HCT116 (cell line): ENCODE measurements around the gene PRELP. TPM values are rescaled to one million over a fixed set of nuclear protein-coding genes. Genes with fewer than 3 reads are reported as not detected.

Source experiments
- ATAC-seq: fragments of 200-7000 bp; cut with Tn5 transposase; 2 replicates; pipeline ENCODE4 v1.9.1; 2020; ENCODE audit warnings: mild to moderate bottlenecking, moderate library complexity
- BruUV-seq: library from RNA; stranded (reverse); fragments of 400-500 nt; replicated peaks from 2 replicates; lab custom pipeline; 2021; lab: Mats Ljungman, UMichigan
- CTCF ChIA-PET: fragments of 300-600 bp; sonication (Branson Sonifier 250); formaldehyde crosslinking; loops from one replicate; lab custom pipeline; 2021; ENCODE audit warnings: antibody characterized with exemption; lab: Charles Lee
- POLR2A ChIA-PET: fragments of 300-600, 350-600 bp; sonication (Branson Sonifier 250); formaldehyde crosslinking; loops from one replicate; lab custom pipeline; 2021; ENCODE audit warnings: antibody characterized with exemption; lab: Charles Lee
- RAD21 ChIA-PET, 2 experiments: fragments of 300-600 bp; sonication (Branson Sonifier 250); formaldehyde crosslinking; loops; one replicate each; lab custom pipeline; 2023; ENCODE audit warnings: low total read pairs in 2 of 2; ENCODE audit not compliant: uncharacterized antibody in 2 of 2, unreplicated experiment in 2 of 2, low non-redundant PET in 1 of 2; lab: Charles Lee
- DNase-seq: peaks from one replicate; pipeline ENCODE4 v3.0.0-alpha.2; 2010; ENCODE audit warnings: low read depth, low spot score
- H2AFZ ChIP-seq: fragments of 200-600 bp; shearing (Covaris generic), sonication (generic); 2 replicates; pipeline ENCODE4 v1.6.1; 2017; ENCODE audit warnings: low read depth, mixed run types, mixed read lengths, antibody characterized with exemption, low read length; ENCODE audit not compliant: poor library complexity, severe bottlenecking
- H3K27ac ChIP-seq: 2 replicates; pipeline ENCODE4 v1.5.1; 2012; ENCODE audit warnings: low read depth, low read length
- H3K27me3 ChIP-seq: fragments of 200-600 bp; sonication (generic); 2 replicates; pipeline ENCODE4 v1.6.1; 2016; ENCODE audit warnings: mixed run types, low read length, mixed read lengths; ENCODE audit not compliant: insufficient read depth
- H3K36me3 ChIP-seq, 2 experiments: fragments of 200-500 bp in 1 of 2; fragments of 200-600 bp in 1 of 2; sonication (Bioruptor generic) in 1 of 2; sonication (generic) in 1 of 2; 2 replicates each; pipeline versions ENCODE4 v1.5.1 to v1.6.1; 2014 to 2016; ENCODE audit warnings: low read length in 2 of 2, inconsistent platforms in 1 of 2, mixed read lengths in 1 of 2, mixed run types in 1 of 2; ENCODE audit not compliant: insufficient read depth in 2 of 2, control insufficient read depth in 1 of 2
- H3K4me1 ChIP-seq, 2 experiments: fragments of 200-600 bp in 1 of 2; sonication (generic) in 1 of 2; 2 replicates each; pipeline versions ENCODE4 v1.5.1 to v1.6.1; 2012 to 2017; ENCODE audit warnings: low read length in 2 of 2, inconsistent platforms in 1 of 2, mild to moderate bottlenecking in 1 of 2, mixed read lengths in 1 of 2, mixed run types in 1 of 2, moderate library complexity in 1 of 2; ENCODE audit not compliant: insufficient read depth in 2 of 2, control insufficient read depth in 1 of 2
- H3K4me2 ChIP-seq: fragments of 200-600 bp; sonication (generic); 2 replicates; pipeline ENCODE4 v1.6.1; 2017; ENCODE audit warnings: mixed run types, low read length, mixed read lengths
- H3K4me3 ChIP-seq, 2 experiments: fragments of 200-600 bp in 1 of 2; sonication (generic) in 1 of 2; replicated peaks in 1 of 2; 2 replicates each; pipeline ENCODE4 v1.5.1; 2011 to 2016; ENCODE audit warnings: low read length in 2 of 2, control low read depth in 1 of 2, low read depth in 1 of 2, mild to moderate bottlenecking in 1 of 2, mixed read lengths in 1 of 2, mixed run types in 1 of 2
- H3K79me2 ChIP-seq: fragments of 200-600 bp; sonication (generic); 2 replicates; pipeline ENCODE4 v1.6.1; 2017; ENCODE audit warnings: mild to moderate bottlenecking, mixed run types, low read length, moderate library complexity, mixed read lengths; ENCODE audit not compliant: insufficient read depth
- H3K9ac ChIP-seq: fragments of 200-600 bp; sonication (generic); 2 replicates; pipeline ENCODE4 v1.6.1; 2016; ENCODE audit warnings: low read length, mixed read lengths
- H3K9me2 ChIP-seq: fragments of 200-600 bp; sonication (generic), shearing (Covaris generic); 2 replicates; pipeline ENCODE4 v1.6.1; 2017; ENCODE audit warnings: mixed run types, mild to moderate bottlenecking, moderate library complexity; ENCODE audit not compliant: insufficient read depth
- H3K9me3 ChIP-seq, 2 experiments: fragments of 200-500 bp in 1 of 2; fragments of 200-600 bp in 1 of 2; sonication (Bioruptor generic) in 1 of 2; sonication (generic) in 1 of 2; 2 replicates each; pipeline ENCODE4 v1.6.1; 2014 to 2017; ENCODE audit warnings: low read length in 2 of 2, mixed read lengths in 2 of 2, inconsistent platforms in 1 of 2, low read depth in 1 of 2, mild to moderate bottlenecking in 1 of 2, mixed run types in 1 of 2, moderate library complexity in 1 of 2; ENCODE audit not compliant: control insufficient read depth in 1 of 2, insufficient read depth in 1 of 2
- H4K20me1 ChIP-seq: fragments of 200-600 bp; sonication (generic), shearing (Covaris generic); 2 replicates; pipeline ENCODE4 v1.6.1; 2017; ENCODE audit warnings: mixed run types, mild to moderate bottlenecking, moderate library complexity; ENCODE audit not compliant: insufficient read depth
- CBX3 ChIP-seq: IDR thresholded peaks from 2 replicates; pipeline ENCODE4 v1.6.1; 2012; ENCODE audit warnings: low read depth
- EGR1 ChIP-seq: IDR thresholded peaks from 2 replicates; pipeline ENCODE4 v1.6.1; 2012; ENCODE audit warnings: low read depth
- ELF1 ChIP-seq: IDR thresholded peaks from 2 replicates; pipeline ENCODE4 v1.6.1; 2012; ENCODE audit warnings: low read depth, borderline replicate concordance
- EZH2 ChIP-seq: fragments of 200-600 bp; sonication (generic); IDR thresholded peaks from 2 replicates; pipeline ENCODE4 v1.6.1; 2017; ENCODE audit warnings: antibody characterized with exemption, mixed run types
- EZH2phosphoT487 ChIP-seq: fragments of 200-600 bp; IDR thresholded peaks from 2 replicates; pipeline ENCODE4 v1.6.1; 2018; ENCODE audit warnings: antibody characterized with exemption, borderline replicate concordance
- FOSL1 ChIP-seq: IDR thresholded peaks from 2 replicates; pipeline ENCODE4 v1.6.1; 2012; ENCODE audit warnings: low read depth
- JUND ChIP-seq: IDR thresholded peaks from 2 replicates; pipeline ENCODE4 v1.6.1; 2012
- POLR2A ChIP-seq: IDR thresholded peaks from 2 replicates; pipeline ENCODE4 v1.7.0; 2011; ENCODE audit warnings: borderline replicate concordance; ENCODE audit not compliant: insufficient read depth, insufficient read length; ENCODE audit errors: extremely low read depth
- RAD21 ChIP-seq: IDR thresholded peaks from 2 replicates; pipeline ENCODE4 v1.6.1; 2012; ENCODE audit warnings: low read depth, mild to moderate bottlenecking
- YY1 ChIP-seq: IDR thresholded peaks from 2 replicates; pipeline ENCODE4 v1.6.1; 2011; ENCODE audit warnings: low read length, low read depth, moderate library complexity, mild to moderate bottlenecking; ENCODE audit not compliant: insufficient replicate concordance; ENCODE audit errors: extremely low read depth
- ZFX ChIP-seq: fragments of 450-650 bp; IDR thresholded peaks from 2 replicates; pipeline ENCODE4 v1.6.1; 2017
- intact Hi-C: fragments of 100-400 bp; cut with micrococcal nuclease; formaldehyde crosslinking; loops from 2 replicates; pipeline ENCODE4 v1.10.0; 2022
- total RNA-seq: library from RNA; stranded (reverse); gene quantifications from one replicate; pipeline ENCODE4 v1.2.1, GENCODE V29; 2021; ENCODE audit not compliant: unreplicated experiment
- TF ChIP-seq, protein P1 (sequence below), 3 experiments: fragments of 200-600 bp in 1 of 3; sonication (generic) in 1 of 3; IDR thresholded peaks in 2 of 3; conservative IDR thresholded peaks in 1 of 3; 2 replicates each; pipeline ENCODE4 v1.5.1; 2012 to 2017; ENCODE audit warnings: low read depth in 2 of 3, low read length in 2 of 3, antibody characterized with exemption in 1 of 3, borderline replicate concordance in 1 of 3, control low read depth in 1 of 3, mild to moderate bottlenecking in 1 of 3, mixed read lengths in 1 of 3, mixed run types in 1 of 3, moderate library complexity in 1 of 3; ENCODE audit not compliant: insufficient read depth in 1 of 3

PRELP gene
- total RNA-seq, 1 experiment from 2014 or later, result 0.10 TPM

GRCh38 chr1:203524824-203525223 is 49.2 kb downstream of the PRELP start:
- H3K36me3 ChIP-seq, result no peaks in the 10 kb centered on the region
- H3K27ac ChIP-seq, result no peak overlapping the region
- no peak for DNase-seq
- no peaks in the 10 kb centered on the region for H3K27me3 ChIP-seq
- H3K9me3 ChIP-seq, result no peaks in the 10 kb centered on the region
- H3K9ac ChIP-seq, result no peak overlapping the region
- H2AFZ ChIP-seq, result no peak overlapping the region
- BruUV-seq, result no TSS peak
- ChIA-PET RAD21 (no interaction called here), POLR2A (no interaction called here), CTCF (interaction anchor here (0.8 kb wide), 1 partner anchor 37 kb away, joined by 3 read pairs; no protein-coding TSS in a partner anchor)
- no peaks in the 10 kb centered on the region for H4K20me1 ChIP-seq
- H3K79me2 ChIP-seq, result no peaks in the 10 kb centered on the region
- ATAC-seq, result no peak
- peaks cover 0 to 4% of the 10 kb centered on the region in 2 experiments; a peak in 1 of 4 replicates for H3K4me1 ChIP-seq
- H3K9me2 ChIP-seq, result no peaks in the 10 kb centered on the region
- TF ChIP-seq ZFX (no peak), POLR2A (no peak), ELF1 (no peak), JUND (no peak), YY1 (no peak), EGR1 (no peak), FOSL1 (no peak), EZH2phosphoT487 (no peak), EZH2 (no peak), CBX3 (no peak), RAD21 (no peak)
- TF ChIP-seq, protein P1, sequence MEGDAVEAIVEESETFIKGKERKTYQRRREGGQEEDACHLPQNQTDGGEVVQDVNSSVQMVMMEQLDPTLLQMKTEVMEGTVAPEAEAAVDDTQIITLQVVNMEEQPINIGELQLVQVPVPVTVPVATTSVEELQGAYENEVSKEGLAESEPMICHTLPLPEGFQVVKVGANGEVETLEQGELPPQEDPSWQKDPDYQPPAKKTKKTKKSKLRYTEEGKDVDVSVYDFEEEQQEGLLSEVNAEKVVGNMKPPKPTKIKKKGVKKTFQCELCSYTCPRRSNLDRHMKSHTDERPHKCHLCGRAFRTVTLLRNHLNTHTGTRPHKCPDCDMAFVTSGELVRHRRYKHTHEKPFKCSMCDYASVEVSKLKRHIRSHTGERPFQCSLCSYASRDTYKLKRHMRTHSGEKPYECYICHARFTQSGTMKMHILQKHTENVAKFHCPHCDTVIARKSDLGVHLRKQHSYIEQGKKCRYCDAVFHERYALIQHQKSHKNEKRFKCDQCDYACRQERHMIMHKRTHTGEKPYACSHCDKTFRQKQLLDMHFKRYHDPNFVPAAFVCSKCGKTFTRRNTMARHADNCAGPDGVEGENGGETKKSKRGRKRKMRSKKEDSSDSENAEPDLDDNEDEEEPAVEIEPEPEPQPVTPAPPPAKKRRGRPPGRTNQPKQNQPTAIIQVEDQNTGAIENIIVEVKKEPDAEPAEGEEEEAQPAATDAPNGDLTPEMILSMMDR (IDR thresholded peaks at IDR 0.05 in 2 of 3, conservative IDR thresholded peaks at IDR 0.05 in 1 of 3; ENCODE audit: borderline replicate concordance in 1 of 3, insufficient read depth in 1 of 3, low read depth in 2 of 3, low read length in 2 of 3), result no peak
- intact Hi-C loops, result no loop called here
- H3K4me2 ChIP-seq, result no peak overlapping the region
- H3K4me3 ChIP-seq, result no peak overlapping the region
